ENCODE results near the gene CDH12. TPM values are rescaled to one million over a fixed set of nuclear protein-coding genes. Genes with fewer than 3 reads are reported as not detected.

Gene CDH12
- polyA plus RNA-seq, 1 experiment: not detected

- no peak overlapping the region for H3K27ac ChIP-seq (ENCODE audit: low read depth, low read length)
- no peaks in the 10 kb centered on the region for H3K27me3 ChIP-seq (ENCODE audit: control insufficient read depth, insufficient read depth, low read length)
- ChIA-PET CTCF (no interaction called here), POLR2A (no interaction called here)
- DNase-seq (ENCODE audit: low read depth, low spot score): no peak
- no peaks in the 10 kb centered on the region for H3K9me3 ChIP-seq (ENCODE audit: control insufficient read depth, insufficient read depth, low read length)
- no peak overlapping the region for H3K4me3 ChIP-seq (ENCODE audit: low read depth, low read length)
- TF ChIP-seq, protein P1, sequence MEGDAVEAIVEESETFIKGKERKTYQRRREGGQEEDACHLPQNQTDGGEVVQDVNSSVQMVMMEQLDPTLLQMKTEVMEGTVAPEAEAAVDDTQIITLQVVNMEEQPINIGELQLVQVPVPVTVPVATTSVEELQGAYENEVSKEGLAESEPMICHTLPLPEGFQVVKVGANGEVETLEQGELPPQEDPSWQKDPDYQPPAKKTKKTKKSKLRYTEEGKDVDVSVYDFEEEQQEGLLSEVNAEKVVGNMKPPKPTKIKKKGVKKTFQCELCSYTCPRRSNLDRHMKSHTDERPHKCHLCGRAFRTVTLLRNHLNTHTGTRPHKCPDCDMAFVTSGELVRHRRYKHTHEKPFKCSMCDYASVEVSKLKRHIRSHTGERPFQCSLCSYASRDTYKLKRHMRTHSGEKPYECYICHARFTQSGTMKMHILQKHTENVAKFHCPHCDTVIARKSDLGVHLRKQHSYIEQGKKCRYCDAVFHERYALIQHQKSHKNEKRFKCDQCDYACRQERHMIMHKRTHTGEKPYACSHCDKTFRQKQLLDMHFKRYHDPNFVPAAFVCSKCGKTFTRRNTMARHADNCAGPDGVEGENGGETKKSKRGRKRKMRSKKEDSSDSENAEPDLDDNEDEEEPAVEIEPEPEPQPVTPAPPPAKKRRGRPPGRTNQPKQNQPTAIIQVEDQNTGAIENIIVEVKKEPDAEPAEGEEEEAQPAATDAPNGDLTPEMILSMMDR (IDR thresholded peaks at IDR 0.05; ENCODE audit: low read depth, low read length): no peak
Observed at GRCh38 chr5:22505891-22506290, 347.3 kb downstream of the CDH12 start.

DNA sequence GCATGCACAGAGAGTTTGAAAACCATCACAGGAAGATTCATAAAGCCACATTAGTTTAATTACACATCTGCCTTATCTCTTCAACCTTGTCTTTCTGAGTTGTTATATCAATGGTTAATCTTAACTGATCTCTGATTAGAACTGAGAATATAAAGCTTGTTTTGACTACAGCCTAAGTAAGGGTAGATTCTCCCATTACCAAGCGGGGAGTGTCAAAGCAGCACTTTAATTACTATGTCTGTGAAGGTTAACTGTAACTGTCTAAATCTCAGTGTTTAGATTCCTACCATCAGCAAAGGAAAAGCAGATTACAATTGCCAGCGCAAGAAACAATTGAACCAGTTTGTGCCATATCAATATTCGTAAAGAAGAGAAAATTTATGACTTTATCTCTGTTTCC is 348.7 kb downstream of the CDH12 start:
- H3K4me3 ChIP-seq (ENCODE audit: low read depth, low read length): no peak overlapping the region
- H3K9me3 ChIP-seq (ENCODE audit: control insufficient read depth, insufficient read depth, low read length): no peaks in the 10 kb centered on the region
- no peak overlapping the region for H3K27ac ChIP-seq (ENCODE audit: low read depth, low read length)
- POLR2A ChIA-PET: no interaction called here
- TF ChIP-seq, protein P1 (IDR thresholded peaks at IDR 0.05; ENCODE audit: low read depth, low read length): no peak
- CTCF ChIA-PET: no interaction called here
- no peak for DNase-seq (ENCODE audit: low read depth, low spot score)
- no peaks in the 10 kb centered on the region for H3K27me3 ChIP-seq (ENCODE audit: control insufficient read depth, insufficient read depth, low read length)

GRCh38 chr5:22500556-22500955 is 352.6 kb downstream of the CDH12 start:
- TF ChIP-seq, protein P1 (IDR thresholded peaks at IDR 0.05; ENCODE audit: low read depth, low read length): no peak
- CTCF ChIA-PET: no interaction called here
- Histone ChIP-seq H3K4me3 (ENCODE audit: low read depth, low read length) (no peak overlapping the region), H3K27ac (ENCODE audit: low read depth, low read length) (no peak overlapping the region), H3K9me3 (ENCODE audit: control insufficient read depth, insufficient read depth, low read length) (no peaks in the 10 kb centered on the region), H3K27me3 (ENCODE audit: control insufficient read depth, insufficient read depth, low read length) (no peaks in the 10 kb centered on the region)
- POLR2A ChIA-PET: no interaction called here
- no peak for DNase-seq (ENCODE audit: low read depth, low spot score)

DNA sequence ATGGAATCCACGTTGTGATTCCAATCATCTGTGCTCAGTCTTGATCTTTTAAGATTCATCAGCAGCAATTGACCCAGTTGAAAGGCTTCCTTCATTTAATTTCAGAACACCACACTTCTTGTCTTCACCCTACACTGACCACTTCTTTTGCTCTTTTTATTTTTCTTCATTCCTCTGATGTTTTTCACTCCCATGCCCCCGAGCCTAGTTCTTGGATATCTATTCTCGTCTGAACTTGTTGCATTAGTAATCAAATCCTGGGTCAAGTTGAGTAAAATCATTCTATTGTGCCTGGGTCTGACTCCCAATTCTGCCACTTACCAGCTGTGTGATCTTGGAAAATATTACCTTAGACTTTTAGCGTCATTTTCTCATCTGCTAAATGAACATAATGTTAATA is 356.5 kb downstream of the CDH12 start:
- Histone ChIP-seq H3K27me3 (ENCODE audit: control insufficient read depth, insufficient read depth, low read length) (no peaks in the 10 kb centered on the region), H3K4me3 (ENCODE audit: low read depth, low read length) (no peak overlapping the region), H3K27ac (ENCODE audit: low read depth, low read length) (no peak overlapping the region), H3K9me3 (ENCODE audit: control insufficient read depth, insufficient read depth, low read length) (no peaks in the 10 kb centered on the region)
- no peak for DNase-seq (ENCODE audit: low read depth, low spot score)
- POLR2A ChIA-PET: no interaction called here
- CTCF ChIA-PET: no interaction called here
- TF ChIP-seq, protein P1 (IDR thresholded peaks at IDR 0.05; ENCODE audit: low read depth, low read length): no peak

DNA sequence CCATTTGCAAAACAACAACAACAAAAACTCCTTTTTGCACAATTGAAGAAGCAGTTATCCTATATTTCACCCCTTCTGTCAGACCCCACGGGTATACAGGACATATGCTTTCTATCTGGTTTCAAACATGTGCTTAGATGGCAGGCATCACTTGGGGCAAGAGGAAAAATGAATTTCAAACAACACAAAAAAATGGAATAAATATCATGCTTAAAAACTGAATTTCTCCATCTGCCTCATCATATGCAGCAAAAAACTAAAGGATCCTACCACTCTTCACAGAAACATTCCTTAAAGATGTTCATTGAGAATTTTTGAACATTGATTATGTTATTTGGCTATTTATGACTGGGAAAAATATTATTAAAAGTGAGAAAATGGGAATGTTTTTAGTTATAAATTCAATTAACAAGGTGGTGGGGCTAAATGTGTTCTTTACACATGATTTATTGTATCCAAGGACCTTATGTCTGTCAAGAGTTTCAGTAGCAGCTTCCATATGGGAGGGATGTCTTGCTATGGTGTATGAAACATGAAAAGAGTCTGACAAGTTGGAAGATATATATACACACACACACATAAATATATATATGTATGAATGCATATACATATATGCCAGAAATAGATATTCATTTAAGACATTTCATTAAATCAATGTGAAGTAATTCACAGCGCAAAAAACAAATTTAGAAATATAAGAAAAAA is 358.0 kb downstream of the CDH12 start:
- ChIA-PET POLR2A (no interaction called here), CTCF (no interaction called here)
- Histone ChIP-seq H3K4me3 (ENCODE audit: low read depth, low read length) (no peak overlapping the region), H3K27ac (ENCODE audit: low read depth, low read length) (no peak overlapping the region), H3K9me3 (ENCODE audit: control insufficient read depth, insufficient read depth, low read length) (no peaks in the 10 kb centered on the region), H3K27me3 (ENCODE audit: control insufficient read depth, insufficient read depth, low read length) (no peaks in the 10 kb centered on the region)
- TF ChIP-seq, protein P1 (IDR thresholded peaks at IDR 0.05; ENCODE audit: low read depth, low read length): no peak
- DNase-seq (ENCODE audit: low read depth, low spot score): no peak

Data from AG04450 (cell line).